ENCODE results near the gene RGS7.

Gene RGS7

GRCh38 chr1:240823357-240823756 lies 533.6 kb downstream of the RGS7 start:
- Histone ChIP-seq H3K4me3 (ENCODE audit: low read length, poor library complexity, severe bottlenecking) (no peak overlapping the region), H3K27me3 (ENCODE audit: insufficient read depth, low read length, poor library complexity, severe bottlenecking) (no peaks in the 10 kb centered on the region), H3K79me2 (ENCODE audit: insufficient read depth, low read length) (no peaks in the 10 kb centered on the region), H3K9me2 (replicated peaks; ENCODE audit: low read depth, low read length) (no peaks in the 10 kb centered on the region), H2AFZ (ENCODE audit: low read length) (no peak overlapping the region), H3K4me1 (ENCODE audit: insufficient read depth, low read length, poor library complexity, severe bottlenecking) (no peaks in the 10 kb centered on the region), H3K9ac (ENCODE audit: low read depth, low read length, poor library complexity, severe bottlenecking) (no peak overlapping the region), H4K20me1 (ENCODE audit: insufficient read depth, low read length, poor library complexity, severe bottlenecking) (no peaks in the 10 kb centered on the region), H3F3A (ENCODE audit: low read depth) (no peaks in the 10 kb centered on the region), H3K4me2 (ENCODE audit: low read depth, low read length, poor library complexity, severe bottlenecking) (no peak overlapping the region), H3K36me3 (ENCODE audit: insufficient read depth, low read length) (no peaks in the 10 kb centered on the region), H3K9me3 (ENCODE audit: insufficient read depth, low read depth, low read length) (peaks cover 4% of the 10 kb centered on the region; the same call in 1 of the 2 replicates)
- no peak for TF ChIP-seq CTCF (conservative IDR thresholded peaks at IDR 0.05; ENCODE audit: low read length)

GRCh38 chr1:240821925-240822324 lies 535.1 kb downstream of the RGS7 start:
- H3K27me3 ChIP-seq (ENCODE audit: insufficient read depth, low read length, poor library complexity, severe bottlenecking): no peaks in the 10 kb centered on the region
- no peak overlapping the region for H2AFZ ChIP-seq (ENCODE audit: low read length)
- H3K4me3 ChIP-seq (ENCODE audit: low read length, poor library complexity, severe bottlenecking): no peak overlapping the region
- TF ChIP-seq EZH2phosphoT487 (IDR thresholded peaks at IDR 0.05; ENCODE audit: borderline replicate concordance): no peak
- TF ChIP-seq CTCF (conservative IDR thresholded peaks at IDR 0.05; ENCODE audit: low read length): no peak
- H3F3A ChIP-seq (ENCODE audit: low read depth): no peaks in the 10 kb centered on the region
- H4K20me1 ChIP-seq (ENCODE audit: insufficient read depth, low read length, poor library complexity, severe bottlenecking): no peaks in the 10 kb centered on the region
- H3K79me2 ChIP-seq (ENCODE audit: insufficient read depth, low read length): no peaks in the 10 kb centered on the region
- peaks cover 4% of the 10 kb centered on the region; the same call in 1 of the 2 replicates for H3K9me3 ChIP-seq (ENCODE audit: insufficient read depth, low read depth, low read length)
- no peak overlapping the region for H3K4me2 ChIP-seq (ENCODE audit: low read depth, low read length, poor library complexity, severe bottlenecking)
- no peaks in the 10 kb centered on the region for H3K36me3 ChIP-seq (ENCODE audit: insufficient read depth, low read length)
- H3K9me2 ChIP-seq (replicated peaks; ENCODE audit: low read depth, low read length): no peaks in the 10 kb centered on the region
- H3K4me1 ChIP-seq (ENCODE audit: insufficient read depth, low read length, poor library complexity, severe bottlenecking): no peaks in the 10 kb centered on the region
- no peak overlapping the region for H3K9ac ChIP-seq (ENCODE audit: low read depth, low read length, poor library complexity, severe bottlenecking)

- Histone ChIP-seq H3K4me1 (ENCODE audit: insufficient read depth, low read length, poor library complexity, severe bottlenecking) (no peaks in the 10 kb centered on the region), H3K9me3 (ENCODE audit: insufficient read depth, low read depth, low read length) (no peaks in the 10 kb centered on the region; the same call in 1 of the 2 replicates), H3F3A (ENCODE audit: low read depth) (no peaks in the 10 kb centered on the region), H3K27me3 (ENCODE audit: insufficient read depth, low read length, poor library complexity, severe bottlenecking) (no peaks in the 10 kb centered on the region), H3K79me2 (ENCODE audit: insufficient read depth, low read length) (no peaks in the 10 kb centered on the region), H3K9ac (ENCODE audit: low read depth, low read length, poor library complexity, severe bottlenecking) (no peak overlapping the region), H3K36me3 (ENCODE audit: insufficient read depth, low read length) (no peaks in the 10 kb centered on the region), H4K20me1 (ENCODE audit: insufficient read depth, low read length, poor library complexity, severe bottlenecking) (no peaks in the 10 kb centered on the region), H2AFZ (ENCODE audit: low read length) (no peak overlapping the region), H3K4me3 (ENCODE audit: low read length, poor library complexity, severe bottlenecking) (no peak overlapping the region), H3K4me2 (ENCODE audit: low read depth, low read length, poor library complexity, severe bottlenecking) (no peak overlapping the region), H3K9me2 (replicated peaks; ENCODE audit: low read depth, low read length) (no peaks in the 10 kb centered on the region)
- TF ChIP-seq CTCF (conservative IDR thresholded peaks at IDR 0.05; ENCODE audit: low read length) (no peak), EZH2phosphoT487 (IDR thresholded peaks at IDR 0.05; ENCODE audit: borderline replicate concordance) (no peak)
Observed at GRCh38 chr1:240820816-240821215, 536.2 kb downstream of the RGS7 start.
